ENCODE measurements around the gene UBR1. TPM values are rescaled to one million over a fixed set of nuclear protein-coding genes. Genes with fewer than 3 reads are reported as not detected.
"Not testable (repeated sequence)": the region's sequence is repeated elsewhere in the genome, so short reads cannot be mapped to it uniquely, and the experiment has no call there.

Gene UBR1
- total RNA-seq, 4 donors from 2014 or later: 21.3 to 108 (median 34.2) TPM

- in situ Hi-C loops (cut with MboI; ENCODE audit: low pct_ligation_motif_present in 1 of 4, low pct_unique_long_range_greater_than_20kb in 1 of 4, low sequenced_read_pairs in 3 of 4) (no loop called here), intact Hi-C loops (cut with DNase I; ENCODE audit: low total_unique reads) (no loop called here)
- H3K9me3 ChIP-seq: no peaks in the 10 kb centered on the region
- 10% methylated on average over 12 of the region's 12 CpGs; no CpG with 5 or more reads in 1 of the 2 donors for WGBS, 2 donors (ENCODE audit: low coverage in 1 of 2)
- peak overlapping the region; percentile 88 to 94 (median 92) for H3K27ac ChIP-seq
- H3K4me3 ChIP-seq: peak overlapping the region; percentile 78 to 94 (median 88)
- no peaks in the 10 kb centered on the region for H3K27me3 ChIP-seq
- no peak for DNase-seq
- H3K4me1 ChIP-seq: peaks cover 4 to 24% (median 17%) of the 10 kb centered on the region in 4 donors
- TF ChIP-seq, protein P1, sequence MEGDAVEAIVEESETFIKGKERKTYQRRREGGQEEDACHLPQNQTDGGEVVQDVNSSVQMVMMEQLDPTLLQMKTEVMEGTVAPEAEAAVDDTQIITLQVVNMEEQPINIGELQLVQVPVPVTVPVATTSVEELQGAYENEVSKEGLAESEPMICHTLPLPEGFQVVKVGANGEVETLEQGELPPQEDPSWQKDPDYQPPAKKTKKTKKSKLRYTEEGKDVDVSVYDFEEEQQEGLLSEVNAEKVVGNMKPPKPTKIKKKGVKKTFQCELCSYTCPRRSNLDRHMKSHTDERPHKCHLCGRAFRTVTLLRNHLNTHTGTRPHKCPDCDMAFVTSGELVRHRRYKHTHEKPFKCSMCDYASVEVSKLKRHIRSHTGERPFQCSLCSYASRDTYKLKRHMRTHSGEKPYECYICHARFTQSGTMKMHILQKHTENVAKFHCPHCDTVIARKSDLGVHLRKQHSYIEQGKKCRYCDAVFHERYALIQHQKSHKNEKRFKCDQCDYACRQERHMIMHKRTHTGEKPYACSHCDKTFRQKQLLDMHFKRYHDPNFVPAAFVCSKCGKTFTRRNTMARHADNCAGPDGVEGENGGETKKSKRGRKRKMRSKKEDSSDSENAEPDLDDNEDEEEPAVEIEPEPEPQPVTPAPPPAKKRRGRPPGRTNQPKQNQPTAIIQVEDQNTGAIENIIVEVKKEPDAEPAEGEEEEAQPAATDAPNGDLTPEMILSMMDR (IDR thresholded peaks at IDR 0.05): no peak
- no peak for TF ChIP-seq POLR2AphosphoS5 (IDR thresholded peaks at IDR 0.05)
- TF ChIP-seq EP300 (IDR thresholded peaks at IDR 0.05; ENCODE audit: low read depth): no peak
- TF ChIP-seq POLR2A (IDR thresholded peaks at IDR 0.05): no peak
- peaks cover 0 to 24% (median 8%) of the 10 kb centered on the region in 4 donors for H3K36me3 ChIP-seq
These were observed 28.4 kb upstream of the UBR1 start for GRCh38 chr15:43134157-43134635.

GRCh38 chr15:43133430-43134156 lies 27.8 kb upstream of the UBR1 start, which contains the start of gene TMEM62:
TSS of gene TMEM62 (plus strand) at chr15:43133586. CDS start at chr15:43133803, 217 bp downstream.
- Histone ChIP-seq H3K36me3 (peaks cover 0 to 18% (median 5%) of the 10 kb centered on the region in 4 donors), H3K27ac (peak within 1 kb of the TSS; percentile 88 to 94 (median 92)), H3K27me3 (no peaks in the 10 kb centered on the region), H3K9me3 (no peaks in the 10 kb centered on the region), H3K4me1 (peaks cover 4 to 24% (median 17%) of the 10 kb centered on the region in 4 donors), H3K4me3 (peak within 1 kb of the TSS; percentile 78 to 94 (median 88))
- TF ChIP-seq POLR2AphosphoS5 (IDR thresholded peaks at IDR 0.05): peak; percentile 84 to 91 (median 89)
- TF ChIP-seq EP300 (IDR thresholded peaks at IDR 0.05; ENCODE audit: low read depth): no peak
- TF ChIP-seq, protein P1 (IDR thresholded peaks at IDR 0.05): peak in 1 of 5 experiments; percentile 26
- TF ChIP-seq POLR2A (IDR thresholded peaks at IDR 0.05): peak; percentile 85
- peak; percentile 92 for DNase-seq
- 0 to 1% methylated on average over 2 to 32 of the region's 66 CpGs for WGBS, 2 donors (ENCODE audit: low coverage in 1 of 2)
- intact Hi-C loops (cut with DNase I; ENCODE audit: low total_unique reads): no loop called here
- in situ Hi-C loops (cut with MboI; ENCODE audit: low pct_ligation_motif_present in 1 of 4, low pct_unique_long_range_greater_than_20kb in 1 of 4, low sequenced_read_pairs in 3 of 4): no loop called here

DNA sequence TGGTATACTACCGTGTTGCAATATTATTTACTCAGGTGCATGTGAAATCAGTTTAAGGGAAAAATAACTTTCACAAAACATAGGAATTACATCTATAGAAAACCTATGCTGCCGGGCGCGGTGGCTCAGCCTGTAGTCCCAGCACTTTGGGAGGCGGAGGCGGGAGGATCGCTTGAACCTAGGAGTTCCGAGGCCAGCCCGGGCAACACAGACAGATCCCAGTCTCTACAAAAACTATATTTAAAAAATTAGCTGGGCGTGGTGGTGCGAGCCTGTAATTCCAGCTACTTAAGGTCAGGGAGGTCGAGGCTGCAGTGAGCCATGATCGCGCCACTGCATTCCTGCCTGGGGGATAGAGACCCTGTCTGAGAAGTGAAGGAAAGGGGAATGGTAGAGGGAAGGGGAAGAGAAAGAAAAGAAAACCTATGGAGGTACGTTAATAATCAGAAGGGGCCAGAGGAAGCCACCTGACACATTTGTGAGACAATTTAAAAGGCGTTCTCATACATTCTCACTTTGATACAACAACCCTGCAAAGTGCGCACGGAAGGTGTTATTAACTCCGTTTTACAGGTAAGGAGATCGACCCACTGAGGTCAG lies 27.1 kb upstream of the UBR1 start:
- intact Hi-C loops (cut with DNase I; ENCODE audit: low total_unique reads): no loop called here
- H3K27me3 ChIP-seq: no peaks in the 10 kb centered on the region
- H3K4me3 ChIP-seq: peak overlapping the region; percentile 78 to 94 (median 88)
- peak; percentile 41 for DNase-seq
- in situ Hi-C loops (cut with MboI; ENCODE audit: low pct_ligation_motif_present in 1 of 4, low pct_unique_long_range_greater_than_20kb in 1 of 4, low sequenced_read_pairs in 3 of 4): no loop called here
- H3K9me3 ChIP-seq: no peaks in the 10 kb centered on the region
- TF ChIP-seq POLR2A (IDR thresholded peaks at IDR 0.05) (no peak), POLR2AphosphoS5 (IDR thresholded peaks at IDR 0.05) (no peak)
- TF ChIP-seq, protein P1 (IDR thresholded peaks at IDR 0.05): no peak
- H3K36me3 ChIP-seq: peaks cover 0 to 12% (median 2%) of the 10 kb centered on the region in 4 donors
- WGBS, 2 donors (ENCODE audit: low coverage in 1 of 2): 9 to 27% methylated on average over 6 to 20 of the region's 20 CpGs
- H3K4me1 ChIP-seq: peaks cover 4 to 28% (median 20%) of the 10 kb centered on the region in 4 donors
- peak overlapping the region; percentile 88 to 94 (median 92) for H3K27ac ChIP-seq

GRCh38 chr15:43128980-43129335 lies 23.1 kb upstream of the UBR1 start:
- 85 to 96% methylated on average over 3 to 4 of the region's 4 CpGs for WGBS, 2 donors (ENCODE audit: low coverage in 1 of 2)
- Histone ChIP-seq H3K36me3 (no peaks in the 10 kb centered on the region), H3K4me1 (peaks cover 4 to 45% (median 34%) of the 10 kb centered on the region in 4 donors), H3K27me3 (no peaks in the 10 kb centered on the region), H3K27ac (no peak overlapping the region), H3K4me3 (no peak overlapping the region), H3K9me3 (no peaks in the 10 kb centered on the region)
- in situ Hi-C loops (cut with MboI; ENCODE audit: low pct_ligation_motif_present in 1 of 4, low pct_unique_long_range_greater_than_20kb in 1 of 4, low sequenced_read_pairs in 3 of 4) (no loop called here), intact Hi-C loops (cut with DNase I; ENCODE audit: low total_unique reads) (no loop called here)
- TF ChIP-seq POLR2A (IDR thresholded peaks at IDR 0.05) (no peak), POLR2AphosphoS5 (IDR thresholded peaks at IDR 0.05) (no peak), EP300 (IDR thresholded peaks at IDR 0.05; ENCODE audit: low read depth) (no peak)
- TF ChIP-seq, protein P1 (IDR thresholded peaks at IDR 0.05): no peak
- no peak for DNase-seq

- Histone ChIP-seq H3K4me1 (peaks cover 4 to 50% (median 34%) of the 10 kb centered on the region in 4 donors), H3K27ac (peak overlapping the region; percentile 67 to 84 (median 78))
- WGBS, 2 donors (ENCODE audit: low coverage in 1 of 2): 73 to 78% methylated on average over 9 to 10 of the region's 10 CpGs
- H3K9me3 ChIP-seq; H3K36me3 ChIP-seq; H3K27me3 ChIP-seq; H3K4me3 ChIP-seq; in situ Hi-C loops (cut with MboI; ENCODE audit: low pct_ligation_motif_present in 1 of 4, low pct_unique_long_range_greater_than_20kb in 1 of 4, low sequenced_read_pairs in 3 of 4); DNase-seq; intact Hi-C loops (cut with DNase I; ENCODE audit: low total_unique reads): not testable (repeated sequence)
These were observed 22.5 kb upstream of the UBR1 start for GRCh38 chr15:43128174-43128979.

Data from transverse colon (tissue), 4 donors.